Measurements from ENCODE around the gene CAMK1D.

The CAMK1D gene

GRCh38 chr10:12748186-12748585, 398.8 kb downstream of the CAMK1D start (continued):
- TF ChIP-seq, protein P1, sequence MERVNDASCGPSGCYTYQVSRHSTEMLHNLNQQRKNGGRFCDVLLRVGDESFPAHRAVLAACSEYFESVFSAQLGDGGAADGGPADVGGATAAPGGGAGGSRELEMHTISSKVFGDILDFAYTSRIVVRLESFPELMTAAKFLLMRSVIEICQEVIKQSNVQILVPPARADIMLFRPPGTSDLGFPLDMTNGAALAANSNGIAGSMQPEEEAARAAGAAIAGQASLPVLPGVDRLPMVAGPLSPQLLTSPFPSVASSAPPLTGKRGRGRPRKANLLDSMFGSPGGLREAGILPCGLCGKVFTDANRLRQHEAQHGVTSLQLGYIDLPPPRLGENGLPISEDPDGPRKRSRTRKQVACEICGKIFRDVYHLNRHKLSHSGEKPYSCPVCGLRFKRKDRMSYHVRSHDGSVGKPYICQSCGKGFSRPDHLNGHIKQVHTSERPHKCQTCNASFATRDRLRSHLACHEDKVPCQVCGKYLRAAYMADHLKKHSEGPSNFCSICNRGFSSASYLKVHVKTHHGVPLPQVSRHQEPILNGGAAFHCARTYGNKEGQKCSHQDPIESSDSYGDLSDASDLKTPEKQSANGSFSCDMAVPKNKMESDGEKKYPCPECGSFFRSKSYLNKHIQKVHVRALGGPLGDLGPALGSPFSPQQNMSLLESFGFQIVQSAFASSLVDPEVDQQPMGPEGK (CRISPR knock-in tag; IDR thresholded peaks at IDR 0.05; ENCODE audit: borderline replicate concordance) = no peak

- TF ChIP-seq RARB (CRISPR knock-in tag; IDR thresholded peaks at IDR 0.05) (no peak), PPARA (CRISPR knock-in tag; IDR thresholded peaks at IDR 0.05; ENCODE audit: borderline replicate concordance) (no peak), ZNF70 (CRISPR knock-in tag; IDR thresholded peaks at IDR 0.05) (no peak), ISL1 (CRISPR knock-in tag; IDR thresholded peaks at IDR 0.05) (no peak), BACH2 (CRISPR knock-in tag; IDR thresholded peaks at IDR 0.05; ENCODE audit: borderline replicate concordance) (no peak), ZNF565 (CRISPR knock-in tag; conservative IDR thresholded peaks at IDR 0.05; ENCODE audit: low read depth) (no peak), CREB5 (CRISPR knock-in tag; IDR thresholded peaks at IDR 0.05; ENCODE audit: low read depth) (no peak), ZFP3 (CRISPR knock-in tag; IDR thresholded peaks at IDR 0.05) (no peak), ZFP30 (CRISPR knock-in tag; IDR thresholded peaks at IDR 0.05) (no peak), ARNTL (CRISPR knock-in tag; IDR thresholded peaks at IDR 0.05; ENCODE audit: borderline replicate concordance, low read depth) (no peak), GLIS3 (CRISPR knock-in tag; IDR thresholded peaks at IDR 0.05) (no peak), POU6F1 (CRISPR knock-in tag; IDR thresholded peaks at IDR 0.05; ENCODE audit: borderline replicate concordance, low read depth) (no peak), TCF4 (CRISPR knock-in tag; IDR thresholded peaks at IDR 0.05; ENCODE audit: borderline replicate concordance) (no peak)
- TF ChIP-seq, protein P1 (CRISPR knock-in tag; IDR thresholded peaks at IDR 0.05; ENCODE audit: borderline replicate concordance) = no peak
- no peak for ATAC-seq
Measured at GRCh38 chr10:12749760-12750478, 400.6 kb downstream of the CAMK1D start.

GRCh38 chr10:12750526-12751201, 401.3 kb downstream of the CAMK1D start:
- no peak for ATAC-seq
- TF ChIP-seq TOX (CRISPR knock-in tag; IDR thresholded peaks at IDR 0.05; ENCODE audit: borderline replicate concordance) = no peak
- no peak for TF ChIP-seq SNAI2 (CRISPR knock-in tag; IDR thresholded peaks at IDR 0.05)
- TF ChIP-seq TCF4 (CRISPR knock-in tag; IDR thresholded peaks at IDR 0.05; ENCODE audit: borderline replicate concordance) = no peak
- no peak for TF ChIP-seq OSR1 (CRISPR knock-in tag; IDR thresholded peaks at IDR 0.05)
- TF ChIP-seq RARB (CRISPR knock-in tag; IDR thresholded peaks at IDR 0.05) = no peak
- no peak for TF ChIP-seq ZNF8 (CRISPR knock-in tag; IDR thresholded peaks at IDR 0.05)
- no peak for TF ChIP-seq ESRRG (CRISPR knock-in tag; IDR thresholded peaks at IDR 0.05)
- no peak for TF ChIP-seq GLIS3 (CRISPR knock-in tag; IDR thresholded peaks at IDR 0.05)
- TF ChIP-seq PPARA (CRISPR knock-in tag; IDR thresholded peaks at IDR 0.05; ENCODE audit: borderline replicate concordance) = no peak
- TF ChIP-seq, protein P2, sequence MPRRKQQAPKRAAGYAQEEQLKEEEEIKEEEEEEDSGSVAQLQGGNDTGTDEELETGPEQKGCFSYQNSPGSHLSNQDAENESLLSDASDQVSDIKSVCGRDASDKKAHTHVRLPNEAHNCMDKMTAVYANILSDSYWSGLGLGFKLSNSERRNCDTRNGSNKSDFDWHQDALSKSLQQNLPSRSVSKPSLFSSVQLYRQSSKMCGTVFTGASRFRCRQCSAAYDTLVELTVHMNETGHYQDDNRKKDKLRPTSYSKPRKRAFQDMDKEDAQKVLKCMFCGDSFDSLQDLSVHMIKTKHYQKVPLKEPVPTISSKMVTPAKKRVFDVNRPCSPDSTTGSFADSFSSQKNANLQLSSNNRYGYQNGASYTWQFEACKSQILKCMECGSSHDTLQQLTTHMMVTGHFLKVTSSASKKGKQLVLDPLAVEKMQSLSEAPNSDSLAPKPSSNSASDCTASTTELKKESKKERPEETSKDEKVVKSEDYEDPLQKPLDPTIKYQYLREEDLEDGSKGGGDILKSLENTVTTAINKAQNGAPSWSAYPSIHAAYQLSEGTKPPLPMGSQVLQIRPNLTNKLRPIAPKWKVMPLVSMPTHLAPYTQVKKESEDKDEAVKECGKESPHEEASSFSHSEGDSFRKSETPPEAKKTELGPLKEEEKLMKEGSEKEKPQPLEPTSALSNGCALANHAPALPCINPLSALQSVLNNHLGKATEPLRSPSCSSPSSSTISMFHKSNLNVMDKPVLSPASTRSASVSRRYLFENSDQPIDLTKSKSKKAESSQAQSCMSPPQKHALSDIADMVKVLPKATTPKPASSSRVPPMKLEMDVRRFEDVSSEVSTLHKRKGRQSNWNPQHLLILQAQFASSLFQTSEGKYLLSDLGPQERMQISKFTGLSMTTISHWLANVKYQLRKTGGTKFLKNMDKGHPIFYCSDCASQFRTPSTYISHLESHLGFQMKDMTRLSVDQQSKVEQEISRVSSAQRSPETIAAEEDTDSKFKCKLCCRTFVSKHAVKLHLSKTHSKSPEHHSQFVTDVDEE (CRISPR knock-in tag; IDR thresholded peaks at IDR 0.05) = no peak
- TF ChIP-seq POU6F1 (CRISPR knock-in tag; IDR thresholded peaks at IDR 0.05; ENCODE audit: borderline replicate concordance, low read depth) = no peak
- no peak for TF ChIP-seq ARNTL (CRISPR knock-in tag; IDR thresholded peaks at IDR 0.05; ENCODE audit: borderline replicate concordance, low read depth)
- no peak for TF ChIP-seq CSDC2 (CRISPR knock-in tag; IDR thresholded peaks at IDR 0.05)
- TF ChIP-seq ZNF70 (CRISPR knock-in tag; IDR thresholded peaks at IDR 0.05) = no peak
- TF ChIP-seq ZFP3 (CRISPR knock-in tag; IDR thresholded peaks at IDR 0.05) = no peak
- TF ChIP-seq, protein P1 (CRISPR knock-in tag; IDR thresholded peaks at IDR 0.05; ENCODE audit: borderline replicate concordance) = no peak

All from SK-N-SH treated with all-trans-retinoic acid at 6 μM for 48 hours (cell line).